Measurements from ENCODE around the gene WDR37. TPM values are rescaled to one million over a fixed set of nuclear protein-coding genes. Genes with fewer than 3 reads are reported as not detected.

WDR37 gene
- total and polyA plus RNA-seq, 9 of the 15 experiments (the other 6 are each of a cell fraction or from before 2014, with no cell fraction given): 2.3 to 11.6 (median 6.7) TPM

DNA sequence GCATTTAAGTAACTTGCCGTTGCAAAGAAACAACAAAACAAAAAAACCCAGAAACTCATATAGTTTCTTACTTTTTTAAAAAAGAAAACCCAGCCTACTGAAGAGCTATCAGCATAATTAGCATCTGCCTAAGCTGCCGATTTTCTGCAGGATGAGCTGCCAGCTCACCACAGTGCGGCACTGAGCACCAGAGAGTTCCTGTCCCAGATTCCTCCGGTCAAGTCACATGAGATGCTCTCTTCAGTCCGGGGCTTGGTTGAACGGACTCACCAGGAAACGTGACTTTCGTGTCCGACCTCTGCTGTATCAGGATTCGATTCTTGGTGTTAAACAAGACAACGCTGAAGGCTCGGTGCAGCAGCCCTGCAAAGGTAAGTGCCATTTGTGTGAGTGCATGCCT lies 33.8 kb upstream of the WDR37 start:
- H3K27me3 ChIP-seq (ENCODE audit: control insufficient read depth in 2 of 2, insufficient read depth in 2 of 2, low read length in 2 of 2): no peaks in the 10 kb centered on the region
- POLR2A ChIA-PET: interaction anchor here (0.6 to 1.6 kb wide), 4 partner anchors 10 to 27 kb away, joined by 3 to 8 read pairs (median 3); partner anchors contain the start of gene IDI1
- H2AFZ ChIP-seq (ENCODE audit: low read depth, low read length): no peak overlapping the region
- peaks cover 23% of the 10 kb centered on the region; the same call in 2 of the 3 replicates for H3K36me3 ChIP-seq (ENCODE audit: control insufficient read depth, insufficient read depth, low read length)
- no TSS peak for BruUV-seq (replicated peaks)
- peaks cover 6 to 8% of the 10 kb centered on the region in 2 experiments; a peak in 3 of 5 replicates for H3K4me1 ChIP-seq (replicated peaks in 1 of 2; ENCODE audit: control insufficient read depth in 2 of 2, insufficient read depth in 2 of 2, low read length in 2 of 2)
- in situ Hi-C loops (cut with MboI) (no loop called here), intact Hi-C loops (cut with micrococcal nuclease) (no loop called here)
- H3K4me3 ChIP-seq: no peak overlapping the region
- DNase-seq (ENCODE audit: extremely low read depth in 1 of 4, low spot score in 3 of 4) (no peak), ATAC-seq (no peak), FAIRE-seq (no peak)
- no peaks in the 10 kb centered on the region for H3K9me3 ChIP-seq (replicated peaks; ENCODE audit: control insufficient read depth, insufficient read depth, low read depth, low read length)
- no peak overlapping the region for H3K27ac ChIP-seq (ENCODE audit: extremely low read depth, low read depth, low read length)
- H3K79me2 ChIP-seq (ENCODE audit: control insufficient read depth, insufficient read depth, low read length): no peaks in the 10 kb centered on the region
- WGBS (ENCODE audit: insufficient coverage, low coverage, missing lambda C conversion rate): 85% methylated on average over 12 of the region's 12 CpGs
- CTCF ChIA-PET (ENCODE audit: low intra/inter-chr PET ratio): no interaction called here
- H3K9me1 ChIP-seq (ENCODE audit: control insufficient read depth, insufficient read depth, low read length): no peaks in the 10 kb centered on the region
- no peak overlapping the region for H3K4me2 ChIP-seq (ENCODE audit: insufficient read depth, low read length)
- H4K20me1 ChIP-seq (replicated peaks; ENCODE audit: control insufficient read depth, insufficient read depth, low read length): no peaks in the 10 kb centered on the region
- no peak overlapping the region for H3K9ac ChIP-seq (ENCODE audit: insufficient read depth in 1 of 2, low read depth in 2 of 2, low read length in 2 of 2)
- TF ChIP-seq XRCC4 (IDR thresholded peaks at IDR 0.05; ENCODE audit: extremely low read depth, insufficient read depth, insufficient read length) (no peak), ATF1 (CRISPR knock-in tag; IDR thresholded peaks at IDR 0.05) (no peak), ATF1 (tag; IDR thresholded peaks at IDR 0.05) (no peak), HSF4 (CRISPR knock-in tag; IDR thresholded peaks at IDR 0.05; ENCODE audit: borderline replicate concordance) (no peak), LARP7 (IDR thresholded peaks at IDR 0.05) (no peak), ZNF830 (CRISPR knock-in tag; IDR thresholded peaks at IDR 0.05) (no peak), STAT5A (IDR thresholded peaks at IDR 0.05; ENCODE audit: borderline replicate concordance, low read length) (no peak), HBP1 (CRISPR knock-in tag; IDR thresholded peaks at IDR 0.05) (no peak), HNRNPUL1 (IDR thresholded peaks at IDR 0.05; ENCODE audit: low read length) (no peak), ARID1B (IDR thresholded peaks at IDR 0.05) (no peak), ZNF551 (CRISPR knock-in tag; IDR thresholded peaks at IDR 0.05) (no peak), FOXP4 (CRISPR knock-in tag; IDR thresholded peaks at IDR 0.05; ENCODE audit: borderline replicate concordance) (no peak), MAFK (IDR thresholded peaks at IDR 0.05; ENCODE audit: low read length) (no peak), ILF3 (IDR thresholded peaks at IDR 0.05; ENCODE audit: borderline replicate concordance) (no peak)
- TF ChIP-seq, protein P1, sequence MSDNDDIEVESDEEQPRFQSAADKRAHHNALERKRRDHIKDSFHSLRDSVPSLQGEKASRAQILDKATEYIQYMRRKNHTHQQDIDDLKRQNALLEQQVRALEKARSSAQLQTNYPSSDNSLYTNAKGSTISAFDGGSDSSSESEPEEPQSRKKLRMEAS (CRISPR knock-in tag; IDR thresholded peaks at IDR 0.05): no peak
- TF ChIP-seq, protein P2, sequence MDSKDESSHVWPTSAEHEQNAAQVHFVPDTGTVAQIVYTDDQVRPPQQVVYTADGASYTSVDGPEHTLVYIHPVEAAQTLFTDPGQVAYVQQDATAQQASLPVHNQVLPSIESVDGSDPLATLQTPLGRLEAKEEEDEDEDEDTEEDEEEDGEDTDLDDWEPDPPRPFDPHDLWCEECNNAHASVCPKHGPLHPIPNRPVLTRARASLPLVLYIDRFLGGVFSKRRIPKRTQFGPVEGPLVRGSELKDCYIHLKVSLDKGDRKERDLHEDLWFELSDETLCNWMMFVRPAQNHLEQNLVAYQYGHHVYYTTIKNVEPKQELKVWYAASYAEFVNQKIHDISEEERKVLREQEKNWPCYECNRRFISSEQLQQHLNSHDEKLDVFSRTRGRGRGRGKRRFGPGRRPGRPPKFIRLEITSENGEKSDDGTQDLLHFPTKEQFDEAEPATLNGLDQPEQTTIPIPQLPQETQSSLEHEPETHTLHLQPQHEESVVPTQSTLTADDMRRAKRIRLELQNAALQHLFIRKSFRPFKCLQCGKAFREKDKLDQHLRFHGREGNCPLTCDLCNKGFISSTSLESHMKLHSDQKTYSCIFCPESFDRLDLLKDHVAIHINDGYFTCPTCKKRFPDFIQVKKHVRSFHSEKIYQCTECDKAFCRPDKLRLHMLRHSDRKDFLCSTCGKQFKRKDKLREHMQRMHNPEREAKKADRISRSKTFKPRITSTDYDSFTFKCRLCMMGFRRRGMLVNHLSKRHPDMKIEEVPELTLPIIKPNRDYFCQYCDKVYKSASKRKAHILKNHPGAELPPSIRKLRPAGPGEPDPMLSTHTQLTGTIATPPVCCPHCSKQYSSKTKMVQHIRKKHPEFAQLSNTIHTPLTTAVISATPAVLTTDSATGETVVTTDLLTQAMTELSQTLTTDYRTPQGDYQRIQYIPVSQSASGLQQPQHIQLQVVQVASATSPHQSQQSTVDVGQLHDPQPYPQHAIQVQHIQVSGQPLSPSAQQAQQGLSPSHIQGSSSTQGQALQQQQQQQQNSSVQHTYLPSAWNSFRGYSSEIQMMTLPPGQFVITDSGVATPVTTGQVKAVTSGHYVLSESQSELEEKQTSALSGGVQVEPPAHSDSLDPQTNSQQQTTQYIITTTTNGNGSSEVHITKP (IDR thresholded peaks at IDR 0.05; ENCODE audit: partially characterized antibody): no peak

All from K562 (cell line).